HCT116 (cell line): Measurements from ENCODE around the gene PTBP3. TPM values are rescaled to one million over a fixed set of nuclear protein-coding genes. Genes with fewer than 3 reads are reported as not detected.
A peak's percentile ranks its signal among the peaks of the same experiment; 100 is the strongest.

Experiments
- ATAC-seq: fragments of 200-7000 bp; cut with Tn5 transposase; 2 replicates; pipeline ENCODE4 v1.9.1; 2020; ENCODE audit warnings: mild to moderate bottlenecking, moderate library complexity
- BruUV-seq: library from RNA; stranded (reverse); fragments of 400-500 nt; replicated peaks from 2 replicates; lab custom pipeline; 2021; lab: Mats Ljungman, UMichigan
- CTCF ChIA-PET: fragments of 300-600 bp; sonication (Branson Sonifier 250); formaldehyde crosslinking; loops from one replicate; lab custom pipeline; 2021; ENCODE audit warnings: antibody characterized with exemption; lab: Charles Lee
- POLR2A ChIA-PET: fragments of 300-600, 350-600 bp; sonication (Branson Sonifier 250); formaldehyde crosslinking; loops from one replicate; lab custom pipeline; 2021; ENCODE audit warnings: antibody characterized with exemption; lab: Charles Lee
- RAD21 ChIA-PET, 2 experiments: fragments of 300-600 bp; sonication (Branson Sonifier 250); formaldehyde crosslinking; loops; one replicate each; lab custom pipeline; 2023; ENCODE audit warnings: low total read pairs in 2 of 2; ENCODE audit not compliant: uncharacterized antibody in 2 of 2, unreplicated experiment in 2 of 2, low non-redundant PET in 1 of 2; lab: Charles Lee
- DNase-seq: peaks from one replicate; pipeline ENCODE4 v3.0.0-alpha.2; 2010; ENCODE audit warnings: low read depth, low spot score
- H2AFZ ChIP-seq: fragments of 200-600 bp; shearing (Covaris generic), sonication (generic); 2 replicates; pipeline ENCODE4 v1.6.1; 2017; ENCODE audit warnings: low read depth, mixed run types, mixed read lengths, antibody characterized with exemption, low read length; ENCODE audit not compliant: poor library complexity, severe bottlenecking
- H3K27ac ChIP-seq: 2 replicates; pipeline ENCODE4 v1.5.1; 2012; ENCODE audit warnings: low read depth, low read length
- H3K27me3 ChIP-seq: fragments of 200-600 bp; sonication (generic); 2 replicates; pipeline ENCODE4 v1.6.1; 2016; ENCODE audit warnings: mixed run types, low read length, mixed read lengths; ENCODE audit not compliant: insufficient read depth
- H3K36me3 ChIP-seq, 2 experiments: fragments of 200-500 bp in 1 of 2; fragments of 200-600 bp in 1 of 2; sonication (Bioruptor generic) in 1 of 2; sonication (generic) in 1 of 2; 2 replicates each; pipeline versions ENCODE4 v1.5.1 to v1.6.1; 2014 to 2016; ENCODE audit warnings: low read length in 2 of 2, inconsistent platforms in 1 of 2, mixed read lengths in 1 of 2, mixed run types in 1 of 2; ENCODE audit not compliant: insufficient read depth in 2 of 2, control insufficient read depth in 1 of 2
- H3K4me1 ChIP-seq, 2 experiments: fragments of 200-600 bp in 1 of 2; sonication (generic) in 1 of 2; 2 replicates each; pipeline versions ENCODE4 v1.5.1 to v1.6.1; 2012 to 2017; ENCODE audit warnings: low read length in 2 of 2, inconsistent platforms in 1 of 2, mild to moderate bottlenecking in 1 of 2, mixed read lengths in 1 of 2, mixed run types in 1 of 2, moderate library complexity in 1 of 2; ENCODE audit not compliant: insufficient read depth in 2 of 2, control insufficient read depth in 1 of 2
- H3K4me2 ChIP-seq: fragments of 200-600 bp; sonication (generic); 2 replicates; pipeline ENCODE4 v1.6.1; 2017; ENCODE audit warnings: mixed run types, low read length, mixed read lengths
- H3K4me3 ChIP-seq, 2 experiments: fragments of 200-600 bp in 1 of 2; sonication (generic) in 1 of 2; replicated peaks in 1 of 2; 2 replicates each; pipeline ENCODE4 v1.5.1; 2011 to 2016; ENCODE audit warnings: low read length in 2 of 2, control low read depth in 1 of 2, low read depth in 1 of 2, mild to moderate bottlenecking in 1 of 2, mixed read lengths in 1 of 2, mixed run types in 1 of 2
- H3K79me2 ChIP-seq: fragments of 200-600 bp; sonication (generic); 2 replicates; pipeline ENCODE4 v1.6.1; 2017; ENCODE audit warnings: mild to moderate bottlenecking, mixed run types, low read length, moderate library complexity, mixed read lengths; ENCODE audit not compliant: insufficient read depth
- H3K9ac ChIP-seq: fragments of 200-600 bp; sonication (generic); 2 replicates; pipeline ENCODE4 v1.6.1; 2016; ENCODE audit warnings: low read length, mixed read lengths
- H3K9me2 ChIP-seq: fragments of 200-600 bp; sonication (generic), shearing (Covaris generic); 2 replicates; pipeline ENCODE4 v1.6.1; 2017; ENCODE audit warnings: mixed run types, mild to moderate bottlenecking, moderate library complexity; ENCODE audit not compliant: insufficient read depth
- H3K9me3 ChIP-seq, 2 experiments: fragments of 200-500 bp in 1 of 2; fragments of 200-600 bp in 1 of 2; sonication (Bioruptor generic) in 1 of 2; sonication (generic) in 1 of 2; 2 replicates each; pipeline ENCODE4 v1.6.1; 2014 to 2017; ENCODE audit warnings: low read length in 2 of 2, mixed read lengths in 2 of 2, inconsistent platforms in 1 of 2, low read depth in 1 of 2, mild to moderate bottlenecking in 1 of 2, mixed run types in 1 of 2, moderate library complexity in 1 of 2; ENCODE audit not compliant: control insufficient read depth in 1 of 2, insufficient read depth in 1 of 2
- H4K20me1 ChIP-seq: fragments of 200-600 bp; sonication (generic), shearing (Covaris generic); 2 replicates; pipeline ENCODE4 v1.6.1; 2017; ENCODE audit warnings: mixed run types, mild to moderate bottlenecking, moderate library complexity; ENCODE audit not compliant: insufficient read depth
- ATF3 ChIP-seq: IDR thresholded peaks from 2 replicates; pipeline ENCODE4 v1.6.1; 2012
- EGR1 ChIP-seq: IDR thresholded peaks from 2 replicates; pipeline ENCODE4 v1.6.1; 2012; ENCODE audit warnings: low read depth
- EZH2phosphoT487 ChIP-seq: fragments of 200-600 bp; IDR thresholded peaks from 2 replicates; pipeline ENCODE4 v1.6.1; 2018; ENCODE audit warnings: antibody characterized with exemption, borderline replicate concordance
- POLR2A ChIP-seq: IDR thresholded peaks from 2 replicates; pipeline ENCODE4 v1.7.0; 2011; ENCODE audit warnings: borderline replicate concordance; ENCODE audit not compliant: insufficient read depth, insufficient read length; ENCODE audit errors: extremely low read depth
- SRF ChIP-seq: IDR thresholded peaks from 2 replicates; pipeline ENCODE4 v1.6.1; 2012; ENCODE audit warnings: low read depth
- TCF7L2 ChIP-seq: IDR thresholded peaks from 2 replicates; pipeline ENCODE4 v1.7.0; 2011; ENCODE audit warnings: borderline replicate concordance, inconsistent platforms; ENCODE audit not compliant: insufficient read depth, insufficient read length; ENCODE audit errors: extremely low read depth
- ZFX ChIP-seq: fragments of 450-650 bp; IDR thresholded peaks from 2 replicates; pipeline ENCODE4 v1.6.1; 2017
- ZNF274 ChIP-seq: fragments of 200-500 bp; sonication (Bioruptor generic); IDR thresholded peaks from 2 replicates; pipeline ENCODE4 v1.6.1; 2014; ENCODE audit warnings: mild to moderate bottlenecking, low read depth, low read length, inconsistent platforms
- intact Hi-C: fragments of 100-400 bp; cut with micrococcal nuclease; formaldehyde crosslinking; loops from 2 replicates; pipeline ENCODE4 v1.10.0; 2022
- total RNA-seq: library from RNA; stranded (reverse); gene quantifications from one replicate; pipeline ENCODE4 v1.2.1, GENCODE V29; 2021; ENCODE audit not compliant: unreplicated experiment
- TF ChIP-seq, protein P1 (sequence below): IDR thresholded peaks from 2 replicates; pipeline ENCODE4 v1.6.1; 2012; ENCODE audit warnings: low read depth

The PTBP3 gene
- total RNA-seq, 1 experiment from 2014 or later = 102 TPM

- no peak for TF ChIP-seq EZH2phosphoT487
- no peak for TF ChIP-seq ATF3
Observed at GRCh38 chr9:112175796-112176315, 157.6 kb downstream of the PTBP3 start.

GRCh38 chr9:112174965-112175795, 158.2 kb downstream of the PTBP3 start, which contains the start of gene SUSD1:
Gene SUSD1 (minus strand): TSS chr9:112175297. CDS start chr9:112175235, 62 bp downstream.
- Histone ChIP-seq H3K27me3 (no peaks in the 10 kb centered on the region), H3K9me3 (no peaks in the 10 kb centered on the region), H3K4me1 (peaks cover 13 to 36% of the 10 kb centered on the region in 2 experiments), H2AFZ (peak within 1 kb of the TSS; percentile 82), H3K9me2 (no peaks in the 10 kb centered on the region), H3K79me2 (no peaks in the 10 kb centered on the region), H3K4me2 (peak within 1 kb of the TSS; percentile 87), H3K9ac (peak within 1 kb of the TSS; percentile 64), H3K4me3 (peak within 1 kb of the TSS; percentile 44 to 60), H3K27ac (peak within 1 kb of the TSS; percentile 77), H3K36me3 (no peaks in the 10 kb centered on the region), H4K20me1 (no peaks in the 10 kb centered on the region)
- ChIA-PET POLR2A (no interaction called here), RAD21 (interaction anchor here in 1 of 2 experiments (0.6 kb wide), 1 partner anchor 31 kb away, joined by 3 read pairs; no protein-coding TSS in a partner anchor), CTCF (no interaction called here)
- intact Hi-C loops = loop anchor here (5.0 kb wide), 1 partner anchor 157 kb away; the partner anchor contains the start of gene PTBP3
- BruUV-seq = no TSS peak
- ATAC-seq (peak; percentile 72), DNase-seq (no peak)
- no peak for TF ChIP-seq TCF7L2
- no peak for TF ChIP-seq SRF
- TF ChIP-seq ZNF274 = no peak
- TF ChIP-seq EGR1 = no peak
- TF ChIP-seq, protein P1, sequence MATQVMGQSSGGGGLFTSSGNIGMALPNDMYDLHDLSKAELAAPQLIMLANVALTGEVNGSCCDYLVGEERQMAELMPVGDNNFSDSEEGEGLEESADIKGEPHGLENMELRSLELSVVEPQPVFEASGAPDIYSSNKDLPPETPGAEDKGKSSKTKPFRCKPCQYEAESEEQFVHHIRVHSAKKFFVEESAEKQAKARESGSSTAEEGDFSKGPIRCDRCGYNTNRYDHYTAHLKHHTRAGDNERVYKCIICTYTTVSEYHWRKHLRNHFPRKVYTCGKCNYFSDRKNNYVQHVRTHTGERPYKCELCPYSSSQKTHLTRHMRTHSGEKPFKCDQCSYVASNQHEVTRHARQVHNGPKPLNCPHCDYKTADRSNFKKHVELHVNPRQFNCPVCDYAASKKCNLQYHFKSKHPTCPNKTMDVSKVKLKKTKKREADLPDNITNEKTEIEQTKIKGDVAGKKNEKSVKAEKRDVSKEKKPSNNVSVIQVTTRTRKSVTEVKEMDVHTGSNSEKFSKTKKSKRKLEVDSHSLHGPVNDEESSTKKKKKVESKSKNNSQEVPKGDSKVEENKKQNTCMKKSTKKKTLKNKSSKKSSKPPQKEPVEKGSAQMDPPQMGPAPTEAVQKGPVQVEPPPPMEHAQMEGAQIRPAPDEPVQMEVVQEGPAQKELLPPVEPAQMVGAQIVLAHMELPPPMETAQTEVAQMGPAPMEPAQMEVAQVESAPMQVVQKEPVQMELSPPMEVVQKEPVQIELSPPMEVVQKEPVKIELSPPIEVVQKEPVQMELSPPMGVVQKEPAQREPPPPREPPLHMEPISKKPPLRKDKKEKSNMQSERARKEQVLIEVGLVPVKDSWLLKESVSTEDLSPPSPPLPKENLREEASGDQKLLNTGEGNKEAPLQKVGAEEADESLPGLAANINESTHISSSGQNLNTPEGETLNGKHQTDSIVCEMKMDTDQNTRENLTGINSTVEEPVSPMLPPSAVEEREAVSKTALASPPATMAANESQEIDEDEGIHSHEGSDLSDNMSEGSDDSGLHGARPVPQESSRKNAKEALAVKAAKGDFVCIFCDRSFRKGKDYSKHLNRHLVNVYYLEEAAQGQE = no peak
- peak; percentile 96 for TF ChIP-seq ZFX
- peak; percentile 41 for TF ChIP-seq POLR2A

More at GRCh38 chr9:112175796-112176315, 157.6 kb downstream of the PTBP3 start:
- peak overlapping the region; percentile 64; the same call in 1 of the 2 replicates for H3K9ac ChIP-seq
- H2AFZ ChIP-seq = no peak overlapping the region
- H3K9me2 ChIP-seq = no peaks in the 10 kb centered on the region
- ATAC-seq (no peak), DNase-seq (no peak)
- H3K4me2 ChIP-seq = peak overlapping the region; percentile 87
- peaks cover 11 to 36% of the 10 kb centered on the region in 2 experiments for H3K4me1 ChIP-seq
- POLR2A ChIA-PET = no interaction called here
- no peaks in the 10 kb centered on the region for H3K36me3 ChIP-seq
- BruUV-seq = no TSS peak
- RAD21 ChIA-PET = interaction anchor here in 1 of 2 experiments (0.6 kb wide), 1 partner anchor 32 kb away, joined by 3 read pairs; no protein-coding TSS in a partner anchor
- no peaks in the 10 kb centered on the region for H4K20me1 ChIP-seq
- no peaks in the 10 kb centered on the region for H3K79me2 ChIP-seq
- intact Hi-C loops = no loop called here
- H3K27me3 ChIP-seq = no peaks in the 10 kb centered on the region
- no peaks in the 10 kb centered on the region for H3K9me3 ChIP-seq
- peak overlapping the region; percentile 44 to 60 for H3K4me3 ChIP-seq
- CTCF ChIA-PET = no interaction called here
- no peak overlapping the region for H3K27ac ChIP-seq
